Measurements from ENCODE around the gene CRADD.
A peak's percentile ranks its signal among the peaks of the same experiment; 100 is the strongest.
"Not testable (repeated sequence)": the region's sequence is repeated elsewhere in the genome, so short reads cannot be mapped to it uniquely, and the experiment has no call there.

CRADD gene

DNA sequence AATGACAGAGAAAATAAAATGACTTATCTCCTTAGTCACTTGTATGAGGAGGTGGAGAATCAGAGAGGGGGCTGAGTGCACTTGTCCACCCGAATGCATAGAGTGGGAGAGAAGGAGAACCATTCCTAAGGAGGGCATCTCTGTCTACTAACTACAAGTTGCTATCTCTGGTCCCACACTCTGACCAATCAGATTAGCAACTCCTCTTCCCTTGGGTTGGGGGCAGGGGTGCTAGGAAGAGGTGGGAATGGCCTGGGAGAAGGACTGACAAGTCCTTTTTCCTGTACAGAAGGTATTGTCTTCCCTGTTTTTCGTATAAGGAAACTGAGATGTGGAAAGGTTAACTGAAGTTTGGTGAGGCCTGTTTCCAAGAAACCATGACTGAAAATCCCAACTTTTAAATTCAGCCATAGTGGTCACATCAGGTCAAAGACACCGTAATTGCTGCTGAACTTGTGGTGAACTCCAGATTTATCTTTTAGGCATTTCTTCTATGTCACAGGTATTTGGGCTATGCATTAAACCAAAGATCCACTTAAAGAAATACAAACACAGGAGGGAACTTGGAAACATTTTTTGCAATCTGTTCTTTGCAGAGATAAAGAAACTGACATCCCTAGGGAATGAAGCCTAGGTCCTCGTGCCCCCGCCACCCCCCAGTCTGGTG, 207.8 kb downstream of the CRADD start:
- H3K4me3 ChIP-seq, result no peak overlapping the region
- no peak overlapping the region for H3K27ac ChIP-seq
- no peak overlapping the region for H3K9ac ChIP-seq
- no peak overlapping the region for H3K4me2 ChIP-seq
- peaks cover 0 to 3% (median 0%) of the 10 kb centered on the region in 10 experiments; a peak in 1 of 20 replicates for H3K4me1 ChIP-seq
- TF ChIP-seq Cebpa-rat (IDR thresholded peaks at IDR 0.05), result no peak
- H3K36me3 ChIP-seq, result no peaks in the 10 kb centered on the region
- no peaks in the 10 kb centered on the region for H3K27me3 ChIP-seq
- H4K20me1 ChIP-seq, result no peaks in the 10 kb centered on the region
- H3K9me3 ChIP-seq (replicated peaks in 1 of 11), result no peaks in the 10 kb centered on the region

DNA sequence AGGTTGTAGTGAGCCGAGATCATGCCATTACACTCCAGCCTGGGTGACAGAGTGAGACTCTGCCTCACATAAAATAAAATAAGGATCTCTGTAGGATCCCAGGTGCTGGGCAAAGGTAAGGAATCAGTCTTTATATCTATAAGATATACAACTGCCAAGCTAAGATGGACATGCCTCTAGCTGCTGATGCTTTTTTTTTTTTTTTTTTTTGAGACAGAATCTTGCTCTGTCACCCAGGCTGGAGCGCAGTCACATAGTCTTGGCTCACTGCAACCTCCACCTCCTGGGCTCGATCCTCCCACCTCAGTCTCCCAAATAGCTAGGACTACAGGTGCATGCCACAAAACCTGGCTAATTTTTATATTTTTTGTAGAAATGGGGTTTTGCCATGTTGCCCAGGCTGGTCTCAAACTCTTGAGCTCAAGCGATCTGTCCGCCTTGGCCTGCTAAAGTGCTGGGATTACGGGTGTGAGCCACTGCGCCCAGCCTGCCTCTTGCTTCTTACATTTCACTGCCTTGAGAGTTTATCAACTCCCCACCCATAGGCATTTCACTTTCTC, 208.9 kb downstream of the CRADD start:
- H4K20me1 ChIP-seq; H3K27me3 ChIP-seq; H3K27ac ChIP-seq; H3K4me3 ChIP-seq; H3K36me3 ChIP-seq; H3K9ac ChIP-seq; H3K9me3 ChIP-seq (replicated peaks in 1 of 11); H3K4me1 ChIP-seq; H3K4me2 ChIP-seq: not testable (repeated sequence)

DNA sequence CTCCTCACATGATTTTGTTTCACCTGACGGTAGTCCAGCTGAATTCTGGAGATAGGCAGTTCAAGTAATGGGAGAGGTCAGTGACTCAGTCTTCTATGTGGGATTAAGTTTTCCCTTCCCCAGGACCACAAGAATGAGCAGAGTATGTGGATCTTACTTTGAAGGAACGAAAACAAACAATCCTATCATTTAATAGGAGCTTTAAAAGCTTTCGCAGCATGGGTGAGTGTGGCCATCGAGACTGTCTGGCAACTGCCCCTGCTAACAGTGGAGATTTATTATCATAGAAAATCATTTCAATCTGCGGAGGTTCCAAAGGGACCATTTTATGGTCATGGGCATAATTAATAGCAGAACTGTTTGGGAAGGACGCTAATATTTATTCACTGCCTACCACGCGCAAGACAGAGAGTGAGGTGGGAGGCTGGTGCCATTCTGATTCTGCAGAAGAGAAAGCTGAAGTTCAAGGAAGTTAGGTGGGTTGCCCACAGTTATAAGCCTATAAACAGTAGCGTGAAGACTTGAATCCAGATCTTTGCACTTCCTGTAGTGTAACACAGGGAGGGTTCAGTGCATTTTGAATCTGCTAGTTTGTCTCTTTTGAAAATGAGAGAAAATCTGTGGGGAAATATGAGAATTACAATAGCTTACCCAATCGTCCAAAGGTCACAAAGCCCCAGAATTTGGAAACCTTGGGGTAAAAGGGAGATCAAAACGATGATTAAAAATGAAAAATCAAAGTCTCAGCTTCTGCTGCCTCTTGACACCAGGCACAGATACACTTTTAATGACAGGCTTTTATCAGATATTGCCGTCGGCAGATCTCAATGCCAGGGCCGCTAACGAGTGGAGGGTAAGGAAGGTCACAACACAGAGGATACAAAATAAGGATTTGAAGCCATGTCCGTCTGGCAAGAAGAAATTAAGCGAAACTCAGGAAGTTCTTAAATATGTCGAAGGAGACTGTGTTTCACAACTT, 209.6 kb downstream of the CRADD start:
- Histone ChIP-seq H3K27me3 (no peaks in the 10 kb centered on the region), H3K4me3 (no peak overlapping the region), H3K4me2 (no peak overlapping the region), H3K9me3 (replicated peaks in 1 of 11) (no peaks in the 10 kb centered on the region), H4K20me1 (no peaks in the 10 kb centered on the region), H3K9ac (no peak overlapping the region), H3K4me1 (peaks cover 0 to 3% (median 0%) of the 10 kb centered on the region in 10 experiments; a peak in 1 of 20 replicates), H3K27ac (no peak overlapping the region), H3K36me3 (no peaks in the 10 kb centered on the region)
- TF ChIP-seq Cebpa-rat (IDR thresholded peaks at IDR 0.05), result no peak

DNA sequence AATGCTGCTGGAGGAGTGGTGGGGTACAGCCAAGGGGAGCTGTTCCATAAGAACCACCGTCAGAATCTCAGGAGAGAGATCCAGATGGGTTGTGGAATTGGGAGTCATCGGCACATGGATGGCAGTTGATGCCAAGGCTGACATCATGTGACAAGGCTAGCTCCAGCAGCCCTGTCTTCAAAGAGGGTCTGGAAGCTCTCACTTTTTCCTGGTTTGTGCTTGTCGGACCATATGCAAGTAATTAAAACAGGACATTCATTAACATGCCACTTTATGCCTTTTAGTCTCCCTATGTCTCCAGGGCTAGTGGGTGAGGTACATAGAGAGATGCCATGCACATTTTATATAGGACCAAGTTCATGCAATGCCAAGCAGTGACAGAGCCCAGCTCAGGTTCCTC, 211.8 kb downstream of the CRADD start:
- H3K4me1 ChIP-seq, result peaks cover 0 to 6% (median 5%) of the 10 kb centered on the region in 10 experiments; a peak in 13 of 20 replicates
- no peak overlapping the region for H3K4me2 ChIP-seq
- H4K20me1 ChIP-seq, result no peaks in the 10 kb centered on the region
- no peaks in the 10 kb centered on the region for H3K9me3 ChIP-seq (replicated peaks in 1 of 11)
- H3K4me3 ChIP-seq, result no peak overlapping the region
- no peak overlapping the region for H3K27ac ChIP-seq
- no peaks in the 10 kb centered on the region for H3K36me3 ChIP-seq
- TF ChIP-seq Cebpa-rat (IDR thresholded peaks at IDR 0.05), result no peak
- H3K27me3 ChIP-seq, result no peaks in the 10 kb centered on the region
- no peak overlapping the region for H3K9ac ChIP-seq

DNA sequence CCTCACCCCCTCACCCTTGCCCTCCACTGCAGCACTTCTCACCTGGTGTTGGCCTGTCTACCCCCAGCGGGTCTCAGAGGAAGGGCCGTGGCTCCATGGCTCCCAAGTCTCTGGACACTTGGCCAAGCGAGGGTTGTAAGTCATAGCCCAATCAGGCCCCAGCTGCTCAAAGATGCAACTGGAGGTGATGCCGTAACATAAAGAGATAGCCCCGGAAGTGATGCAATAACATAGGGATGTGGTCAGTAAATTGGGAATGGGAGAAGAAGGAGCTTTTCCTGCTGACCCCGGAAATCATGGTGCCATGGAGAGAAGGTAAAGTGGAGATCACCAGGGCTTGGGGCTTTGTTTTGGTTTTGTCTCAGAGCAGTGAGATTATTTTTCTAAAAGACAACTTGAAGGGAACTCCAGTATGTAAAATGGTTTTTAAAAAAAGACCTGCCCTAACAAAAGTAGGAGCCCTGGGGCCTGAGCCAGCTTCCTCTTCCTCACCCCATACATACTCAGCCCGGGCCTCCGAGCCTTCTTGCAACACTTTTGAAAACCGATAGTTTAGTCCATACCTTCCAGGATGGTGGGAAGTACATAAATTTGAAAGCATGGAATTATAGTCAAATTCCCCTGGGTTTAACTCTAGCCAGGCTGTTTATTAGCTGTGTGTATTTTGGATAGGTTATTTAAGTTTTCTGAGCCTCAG, 212.5 kb downstream of the CRADD start:
- no peak overlapping the region for H3K4me3 ChIP-seq
- peaks cover 6 to 13% (median 12%) of the 10 kb centered on the region in 10 experiments for H3K4me1 ChIP-seq
- no peaks in the 10 kb centered on the region for H3K27me3 ChIP-seq
- H3K36me3 ChIP-seq, result no peaks in the 10 kb centered on the region
- no peak overlapping the region for H3K4me2 ChIP-seq
- no peak overlapping the region for H3K9ac ChIP-seq
- H3K9me3 ChIP-seq (replicated peaks in 1 of 11), result no peaks in the 10 kb centered on the region
- no peak overlapping the region for H3K27ac ChIP-seq
- peak in 1 of 11 experiments; percentile 45; a peak in 2 of 22 replicates for TF ChIP-seq Cebpa-rat (IDR thresholded peaks at IDR 0.05)
- no peaks in the 10 kb centered on the region for H4K20me1 ChIP-seq

DNA sequence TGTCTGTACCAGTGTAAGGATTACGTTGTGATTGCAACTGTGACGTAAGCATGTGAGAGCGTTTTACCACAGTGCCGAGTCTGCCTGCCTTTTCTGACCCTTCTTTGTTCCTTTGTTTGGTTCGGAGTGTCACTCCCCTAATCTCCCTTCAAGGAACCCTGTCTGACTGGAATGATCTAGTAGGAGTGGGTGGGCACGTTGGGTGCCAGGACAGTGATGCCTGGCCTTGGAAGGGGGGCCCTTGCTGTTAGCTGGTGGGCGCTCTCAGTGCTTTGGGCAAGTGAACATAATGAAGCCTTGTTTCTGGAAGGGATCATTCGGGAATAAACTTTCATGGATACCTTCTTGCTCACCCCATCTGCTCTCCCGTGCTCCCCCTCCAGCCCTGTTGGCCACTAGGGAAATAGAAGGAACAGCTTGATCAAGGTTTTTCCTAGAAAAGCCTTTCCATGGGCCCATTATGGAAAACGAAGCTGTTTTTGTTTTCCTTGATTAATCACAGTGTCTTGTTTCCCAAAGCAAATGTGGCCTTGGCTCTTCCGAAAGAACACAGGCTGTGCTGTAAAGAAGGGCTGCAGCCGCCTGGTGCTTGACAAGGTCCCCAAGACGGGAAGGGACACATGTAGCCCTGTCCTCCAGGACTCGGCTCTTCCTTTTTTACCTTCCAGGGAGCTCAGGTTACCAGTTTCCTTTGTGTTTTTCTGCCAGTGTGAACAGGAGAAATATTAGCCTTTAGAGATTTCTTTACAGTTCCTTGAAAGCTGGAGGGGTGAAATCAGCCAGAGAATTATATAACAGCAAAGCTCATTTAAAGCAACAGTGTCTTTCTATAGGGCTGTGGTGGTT, 215.5 kb downstream of the CRADD start:
- H3K9ac ChIP-seq, result no peak overlapping the region
- H3K4me2 ChIP-seq, result no peak overlapping the region
- H3K27me3 ChIP-seq, result no peaks in the 10 kb centered on the region
- H4K20me1 ChIP-seq, result no peaks in the 10 kb centered on the region
- no peak overlapping the region for H3K4me3 ChIP-seq
- H3K27ac ChIP-seq, result no peak overlapping the region
- H3K4me1 ChIP-seq, result peaks cover 10 to 21% (median 19%) of the 10 kb centered on the region in 10 experiments
- TF ChIP-seq Cebpa-rat (IDR thresholded peaks at IDR 0.05), result no peak
- no peaks in the 10 kb centered on the region for H3K9me3 ChIP-seq (replicated peaks in 1 of 11)
- no peaks in the 10 kb centered on the region for H3K36me3 ChIP-seq

DNA sequence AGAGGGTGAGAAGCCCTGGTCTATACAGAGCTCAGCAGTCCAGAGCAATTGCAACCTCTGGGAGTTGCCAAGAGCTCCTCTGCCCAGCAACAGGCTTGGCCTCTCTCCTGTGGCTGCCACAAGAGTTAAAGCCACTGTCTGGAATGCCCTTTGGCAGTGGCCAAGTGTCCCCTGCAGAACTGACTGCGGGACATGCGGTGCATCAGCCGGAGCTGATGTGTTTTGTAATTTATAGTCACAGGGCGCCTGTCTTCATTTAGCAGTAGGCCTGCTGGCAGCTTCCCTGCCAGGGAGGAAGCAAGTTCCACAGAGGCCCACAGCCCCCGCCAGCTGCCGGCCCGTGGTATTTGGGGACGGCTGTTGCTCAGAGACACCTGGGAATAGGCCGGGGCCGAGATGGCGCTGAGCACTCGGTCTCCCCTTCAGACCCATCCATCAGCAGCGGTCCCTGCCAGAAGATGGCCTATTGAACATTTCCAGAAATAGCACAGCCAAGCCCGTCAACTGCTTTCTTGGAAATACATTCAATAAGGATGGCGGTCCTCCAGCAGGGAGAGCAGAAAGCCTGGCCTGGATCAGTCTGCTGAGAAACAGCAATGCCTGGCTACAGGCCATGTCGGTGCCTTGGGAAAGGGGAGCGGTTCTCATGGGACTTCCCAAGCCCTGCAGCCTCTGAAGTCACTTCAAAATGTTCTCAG, 217.4 kb downstream of the CRADD start:
- Histone ChIP-seq H3K9me3 (replicated peaks in 1 of 11) (no peaks in the 10 kb centered on the region), H3K4me1 (peaks cover 10 to 24% (median 19%) of the 10 kb centered on the region in 10 experiments), H3K4me3 (no peak overlapping the region), H3K36me3 (no peaks in the 10 kb centered on the region), H3K27ac (peak overlapping the region in 5 of 11 experiments; percentile 6 to 45 (median 25); a peak in 6 of 22 replicates), H3K27me3 (no peaks in the 10 kb centered on the region), H4K20me1 (no peaks in the 10 kb centered on the region), H3K4me2 (peak overlapping the region; percentile 49 to 90 (median 67)), H3K9ac (peak overlapping the region in 7 of 11 experiments; percentile 1 to 42 (median 19); a peak in 7 of 22 replicates)
- TF ChIP-seq Cebpa-rat (IDR thresholded peaks at IDR 0.05), result no peak

DNA sequence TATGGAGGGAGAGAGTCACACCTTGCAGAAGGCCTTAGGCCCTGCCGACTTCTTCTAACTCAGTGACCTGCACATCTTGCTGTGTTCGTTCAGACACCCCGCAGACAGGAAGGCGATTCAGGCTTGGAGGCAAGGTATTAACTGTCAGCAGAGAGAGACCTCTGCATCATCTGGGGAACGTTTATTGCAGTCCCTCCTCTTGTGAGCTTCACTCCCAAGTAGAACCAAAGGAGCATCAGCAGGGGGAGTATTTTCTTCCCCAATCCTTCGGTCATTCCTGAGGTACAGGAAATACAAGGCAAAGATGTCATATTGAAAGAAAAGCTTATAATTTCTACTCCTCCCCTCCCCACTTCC, 217.9 kb downstream of the CRADD start:
- Histone ChIP-seq H3K4me3 (no peak overlapping the region), H3K36me3 (no peaks in the 10 kb centered on the region), H3K4me1 (peaks cover 10 to 24% (median 19%) of the 10 kb centered on the region in 10 experiments), H3K4me2 (peak overlapping the region; percentile 49 to 90 (median 67); a peak in 21 of 22 replicates), H3K9me3 (replicated peaks in 1 of 11) (no peaks in the 10 kb centered on the region), H3K9ac (peak overlapping the region in 5 of 11 experiments; percentile 2 to 42 (median 17); a peak in 1 of 22 replicates), H3K27ac (peak overlapping the region in 5 of 11 experiments; percentile 6 to 45 (median 25); a peak in 6 of 22 replicates), H4K20me1 (no peaks in the 10 kb centered on the region), H3K27me3 (no peaks in the 10 kb centered on the region)
- TF ChIP-seq Cebpa-rat (IDR thresholded peaks at IDR 0.05), result no peak
